Stimulated activated naive CD4-positive, alpha-beta T cell treated with Interleukin-2 at 50 U/mL for 16 hours (primary cell): ENCODE results near the gene TRMT11.
"Not testable (repeated sequence)": the region's sequence is repeated elsewhere in the genome, so short reads cannot be mapped to it uniquely, and the experiment has no call there.

Experiments used
- DNase-seq: peaks from one replicate; lab custom pipeline; 2025; lab: John Stamatoyannopoulos, UW

Gene TRMT11

DNA sequence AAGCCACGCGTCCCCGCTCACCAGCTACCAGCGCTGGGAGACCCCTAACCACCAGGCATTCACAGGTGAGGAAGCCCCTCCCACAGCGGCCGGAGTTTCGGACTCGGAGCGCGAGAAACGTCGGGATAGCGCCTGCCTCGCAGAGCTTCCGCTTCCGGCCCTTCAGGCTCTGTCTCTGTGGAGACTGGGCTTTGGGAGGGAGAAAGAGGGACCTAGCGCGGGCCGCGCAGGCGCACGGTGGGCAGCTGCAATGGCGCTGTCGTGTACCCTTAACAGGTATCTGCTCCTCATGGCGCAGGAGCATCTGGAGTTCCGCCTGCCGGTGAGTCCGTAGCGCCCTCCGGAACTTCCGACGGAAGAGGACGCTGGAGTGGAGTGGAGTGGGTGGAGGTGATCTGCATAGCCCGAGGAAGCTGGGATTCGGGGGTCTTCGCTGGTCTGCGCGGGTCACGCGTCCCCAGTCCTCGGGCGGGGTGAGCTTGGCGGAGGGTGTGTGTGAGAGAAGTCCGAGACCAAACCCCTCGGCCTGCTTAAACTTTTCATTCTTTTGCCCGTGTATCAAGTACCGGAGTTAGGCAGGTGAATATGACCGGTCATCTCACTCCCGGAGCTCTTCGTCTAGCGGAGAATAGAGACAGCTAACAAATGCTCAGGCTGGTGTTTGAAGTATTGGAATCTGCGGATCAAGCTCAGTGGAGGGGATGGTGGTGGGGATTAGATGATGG, at the start of gene TRMT11:
Gene TRMT11 (plus strand): TSS at position 240 of the 725 bp plus-strand sequence. CDS start 11 bp downstream, at position 251.
- peak; percentile 82 for DNase-seq

DNA sequence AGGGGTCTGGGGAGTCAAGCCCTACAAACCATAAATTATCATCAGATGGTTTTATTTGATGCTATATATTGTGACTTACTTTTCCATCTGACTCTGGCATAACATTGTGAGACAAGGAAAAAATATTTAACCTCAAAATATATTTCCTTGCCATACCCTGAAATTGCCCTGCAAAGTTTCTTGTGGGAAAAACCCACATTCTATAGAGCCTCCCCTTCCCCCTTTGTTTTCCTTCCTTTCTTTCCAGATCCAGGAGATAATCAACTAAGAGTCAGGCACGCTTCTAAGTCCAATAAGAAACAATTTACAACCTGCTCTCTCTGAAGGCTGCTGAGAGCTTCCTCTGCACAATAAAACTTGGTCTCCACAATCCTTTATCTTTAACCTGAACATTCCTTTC, 47.3 kb upstream of the TRMT11 start:
- DNase-seq, result no peak

DNA sequence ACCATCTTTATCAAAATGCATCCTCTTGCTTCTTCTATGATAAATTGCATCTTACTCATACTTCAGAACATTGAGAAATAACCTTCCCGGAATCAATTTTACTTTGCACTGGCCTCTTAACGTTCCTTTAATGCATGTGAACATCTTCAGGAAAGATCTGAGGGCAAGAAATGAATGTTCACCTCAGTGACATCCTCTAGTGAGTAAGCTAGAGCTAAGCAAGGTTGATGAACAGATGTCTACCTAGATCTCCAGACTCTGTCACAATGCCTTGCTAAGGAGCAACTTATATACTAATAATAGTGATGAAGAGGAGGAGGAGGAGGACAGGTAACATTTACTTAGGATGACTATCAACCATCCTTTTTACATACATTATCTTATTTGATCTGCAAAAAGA, 46.5 kb upstream of the TRMT11 start:
- no peak for DNase-seq

DNA sequence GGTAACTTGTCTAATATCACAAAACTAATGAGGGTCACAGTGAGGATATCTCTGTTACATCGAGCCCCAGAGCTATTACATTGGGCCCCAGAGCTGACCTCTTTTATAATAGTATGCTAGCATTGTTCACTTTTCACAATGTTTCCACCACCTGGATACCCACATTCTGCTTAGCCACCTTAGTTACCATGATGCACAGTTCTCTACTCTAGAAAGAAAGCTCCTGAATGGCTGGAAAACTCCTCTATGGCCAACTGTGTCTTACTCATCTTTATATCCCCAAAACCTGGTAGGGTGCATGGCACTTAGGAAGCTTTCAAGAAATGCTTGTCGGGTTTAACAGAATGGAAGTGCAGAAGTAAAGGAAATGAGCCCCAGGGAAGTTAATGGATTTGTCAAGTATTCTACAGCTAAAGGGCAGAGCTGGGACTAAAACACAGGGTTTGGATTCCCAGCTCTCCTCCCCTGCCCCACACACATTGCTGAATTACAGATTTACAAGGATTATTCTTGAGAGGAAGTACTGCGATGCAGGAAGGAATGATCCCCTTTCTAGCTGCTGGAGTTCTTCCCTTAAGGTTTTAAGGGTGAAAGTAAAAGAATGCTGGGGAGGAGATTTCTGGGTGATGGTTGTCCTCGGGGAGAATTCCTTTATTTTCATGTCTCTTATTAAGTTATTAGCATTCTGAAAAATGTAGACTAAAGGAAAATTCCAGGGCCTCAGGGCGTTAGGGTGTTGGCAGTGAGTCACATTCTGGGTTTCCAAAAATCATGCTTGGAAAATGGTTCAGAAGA, 45.9 kb upstream of the TRMT11 start:
- DNase-seq, result no peak

GRCh38 chr6:125942672-125943527, 43.4 kb upstream of the TRMT11 start:
- DNase-seq, result no peak

- no peak for DNase-seq
These were observed 42.6 kb upstream of the TRMT11 start for GRCh38 chr6:125943528-125944433.

GRCh38 chr6:125944434-125944816, 41.9 kb upstream of the TRMT11 start:
- DNase-seq, result no peak

DNA sequence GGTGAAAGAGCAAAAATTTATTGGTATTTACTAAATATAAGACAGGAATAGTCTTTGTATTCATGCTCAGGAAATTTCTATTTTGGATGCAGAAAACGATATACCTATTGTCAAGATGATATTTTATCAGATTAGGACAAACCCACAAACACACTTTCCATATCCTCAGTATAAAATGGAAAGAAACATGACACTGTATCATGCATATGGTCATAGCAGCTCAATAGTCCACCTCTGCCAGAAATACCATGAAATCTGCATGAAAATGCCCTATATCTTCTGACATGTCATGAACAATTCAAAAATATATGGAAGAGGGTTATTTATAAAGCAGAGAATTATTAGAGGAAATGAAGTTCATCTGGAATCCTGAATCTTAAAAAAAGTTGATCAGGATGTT, 41.4 kb upstream of the TRMT11 start:
- DNase-seq, result no peak

DNA sequence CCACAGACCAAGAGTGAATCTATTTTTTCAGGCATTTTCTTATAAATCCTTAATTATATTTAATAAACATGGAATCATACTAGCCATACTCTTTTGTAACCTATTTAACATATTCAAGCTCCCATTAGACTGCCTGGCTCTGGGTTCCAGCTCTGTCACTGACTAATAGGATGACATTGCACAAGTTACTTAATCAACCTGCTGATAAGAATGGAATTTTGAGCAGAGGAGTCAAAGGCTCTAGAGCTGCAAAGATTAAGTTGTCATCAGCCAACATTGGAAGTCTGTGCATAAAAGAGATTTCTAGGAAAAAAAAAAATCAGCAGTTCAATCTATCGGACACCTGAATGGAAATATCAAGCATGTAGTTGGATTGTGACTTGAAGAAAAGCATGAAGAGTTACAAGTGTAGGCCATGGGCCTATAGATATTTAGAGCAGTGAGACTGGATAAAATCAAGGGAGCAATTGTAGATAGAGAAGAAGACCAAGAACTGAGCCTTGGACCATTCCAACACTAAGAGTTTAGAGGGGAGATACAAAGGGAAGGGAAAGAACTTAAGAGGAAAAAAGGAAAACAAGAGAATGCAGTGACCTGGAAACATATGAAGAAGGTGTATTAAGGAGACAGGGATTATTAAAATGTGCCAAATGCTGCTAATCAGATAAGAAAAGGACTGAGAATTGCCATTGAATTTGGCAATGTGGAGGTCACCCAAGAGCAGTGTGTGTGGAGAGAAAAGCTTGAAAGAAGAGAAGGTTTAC, 40.8 kb upstream of the TRMT11 start:
- no peak for DNase-seq

DNA sequence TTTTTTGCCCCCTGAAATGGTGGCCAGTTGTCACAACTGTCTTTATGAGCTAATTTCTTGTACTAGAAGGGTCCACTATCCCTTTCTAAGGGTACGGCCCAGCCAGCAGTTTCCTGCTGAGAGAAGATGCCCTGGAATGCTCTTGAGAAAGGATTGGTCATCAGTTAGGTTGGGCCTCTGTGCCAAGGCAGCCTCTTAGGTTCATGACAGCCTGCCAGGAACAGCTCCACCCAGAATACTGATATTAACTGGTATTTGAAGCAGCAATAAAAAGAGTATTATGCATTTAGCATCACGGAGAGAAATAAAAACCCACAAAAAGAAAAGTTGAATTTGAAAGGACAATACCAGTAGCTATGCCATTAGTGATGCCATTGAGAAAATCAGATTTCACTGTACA, 38.7 kb upstream of the TRMT11 start:
- DNase-seq, result no peak

GRCh38 chr6:125948455-125948854, 37.9 kb upstream of the TRMT11 start:
- no peak for DNase-seq

GRCh38 chr6:125949069-125949468, 37.3 kb upstream of the TRMT11 start:
- no peak for DNase-seq

DNA sequence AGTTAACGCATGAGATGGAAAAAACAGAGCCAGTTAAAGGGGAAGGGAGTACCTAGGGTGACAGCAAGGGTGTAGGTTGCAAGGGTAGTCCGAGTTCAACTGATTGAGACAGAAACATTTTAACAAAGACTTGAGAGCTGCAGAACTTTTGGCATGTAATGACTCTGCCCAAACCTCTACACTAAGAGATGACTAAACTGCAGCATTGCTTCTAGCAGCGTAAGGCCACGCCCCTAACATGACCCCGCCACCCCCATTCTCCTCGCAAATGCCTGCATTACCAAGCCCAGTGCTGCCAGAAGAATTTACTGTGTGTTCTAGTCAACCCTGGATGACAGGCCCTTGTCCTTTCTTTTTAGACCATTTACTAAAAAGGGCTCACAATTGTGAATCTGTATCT, 36.0 kb upstream of the TRMT11 start:
- peak; percentile 19 for DNase-seq

DNA sequence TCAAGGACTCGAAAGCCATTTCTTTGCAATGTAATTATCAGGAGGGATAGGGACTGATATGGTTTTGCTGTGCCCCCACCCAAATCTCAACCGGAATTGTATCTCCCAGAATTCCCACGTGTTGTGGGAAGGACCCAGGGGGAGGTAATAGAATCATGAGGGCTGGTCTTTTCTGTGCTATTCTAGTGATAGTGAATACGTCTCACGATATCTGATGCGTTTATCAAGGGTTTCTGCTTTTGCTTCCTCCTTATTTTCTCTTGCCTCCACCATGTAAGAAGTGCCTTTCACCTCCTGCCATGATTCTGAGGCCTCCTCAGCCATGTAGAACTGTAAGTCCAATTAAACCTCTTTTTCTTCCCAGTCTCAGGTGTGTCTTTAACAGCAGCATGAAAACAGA, 35.6 kb upstream of the TRMT11 start:
- DNase-seq, result not testable (repeated sequence)

DNA sequence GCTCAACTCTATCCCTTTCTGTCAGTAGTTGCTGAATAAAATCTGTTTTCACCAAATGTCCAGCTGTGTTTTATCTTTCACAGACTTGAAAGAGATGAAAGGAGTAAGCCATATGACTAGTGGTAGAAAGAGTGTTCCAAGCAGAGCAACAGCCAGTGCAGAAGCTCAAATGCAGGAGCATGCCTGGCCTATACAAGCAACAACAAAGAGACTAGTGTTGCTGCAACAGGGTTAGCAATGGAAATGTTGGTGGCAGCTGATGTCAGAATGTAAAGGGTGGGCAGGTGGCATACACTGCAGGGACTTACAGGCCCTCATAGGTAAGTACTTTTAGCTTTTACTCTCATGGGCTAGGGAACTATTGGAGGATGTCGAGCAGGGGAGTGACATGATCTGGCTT, 35.0 kb upstream of the TRMT11 start:
- DNase-seq, result no peak

DNA sequence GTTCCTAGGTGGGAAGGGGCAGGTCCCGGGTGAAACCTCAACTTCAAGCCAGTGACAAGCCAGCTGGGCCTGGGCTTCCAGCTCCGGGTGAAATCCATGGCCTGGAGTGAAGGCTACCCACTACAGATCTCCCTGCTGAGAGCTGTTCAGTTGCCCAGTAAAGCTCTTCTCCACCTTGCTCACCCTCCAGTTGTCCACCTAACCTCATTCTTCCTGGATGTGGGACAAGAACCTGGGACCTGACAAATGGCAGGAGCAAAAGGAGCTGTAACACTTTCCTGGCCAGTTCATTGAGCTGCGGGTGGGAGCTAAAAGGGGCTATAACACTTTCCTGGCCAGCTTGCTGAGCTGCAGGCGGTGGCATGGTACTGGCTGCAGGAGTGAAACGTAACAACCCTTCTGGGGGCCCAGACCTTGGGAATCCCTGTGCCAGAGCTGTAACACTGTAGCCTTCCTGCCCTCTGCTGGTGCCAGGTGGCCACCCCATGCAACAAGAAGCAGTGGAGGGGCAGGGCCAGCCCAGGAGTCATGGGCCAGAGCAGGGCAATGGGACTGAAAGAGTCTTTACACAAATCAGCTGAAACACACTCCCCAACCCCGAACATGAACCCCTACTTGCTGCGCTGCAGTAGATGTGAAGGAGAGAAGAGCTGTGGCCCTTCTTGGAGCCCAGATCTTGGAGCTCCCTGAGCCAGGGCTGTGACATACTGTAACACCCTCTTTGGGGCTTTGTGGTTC, 33.4 kb upstream of the TRMT11 start:
- no peak for DNase-seq

GRCh38 chr6:125953502-125953875, 32.9 kb upstream of the TRMT11 start:
- DNase-seq, result no peak

DNA sequence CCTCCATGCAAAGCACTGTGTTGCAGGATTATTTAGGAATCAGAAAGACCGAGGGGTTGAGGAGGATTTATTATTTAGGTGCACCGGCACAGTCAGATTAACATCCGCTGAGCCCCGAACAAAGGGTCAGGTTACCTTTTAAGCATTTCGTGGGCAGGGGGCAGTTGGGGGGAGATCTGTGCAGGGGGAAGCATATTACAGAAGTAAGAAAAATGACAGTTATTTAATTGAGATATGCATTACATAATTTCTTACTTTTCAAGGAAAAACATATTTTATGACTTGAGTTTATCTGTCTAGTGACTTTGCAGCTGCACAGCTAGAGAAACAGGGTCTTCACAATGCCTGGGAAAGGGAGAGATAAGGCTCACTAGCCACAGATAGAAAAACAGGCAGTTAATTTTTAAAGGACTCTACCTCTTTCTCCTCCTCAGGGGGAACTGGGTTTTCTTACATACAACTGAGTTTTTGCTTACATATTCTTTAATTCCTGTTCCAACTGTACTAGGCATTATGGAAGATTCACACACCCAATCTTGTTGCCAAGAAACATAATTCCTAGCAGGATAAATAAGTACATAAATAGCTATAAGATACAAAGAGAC, 31.5 kb upstream of the TRMT11 start:
- no peak for DNase-seq

DNA sequence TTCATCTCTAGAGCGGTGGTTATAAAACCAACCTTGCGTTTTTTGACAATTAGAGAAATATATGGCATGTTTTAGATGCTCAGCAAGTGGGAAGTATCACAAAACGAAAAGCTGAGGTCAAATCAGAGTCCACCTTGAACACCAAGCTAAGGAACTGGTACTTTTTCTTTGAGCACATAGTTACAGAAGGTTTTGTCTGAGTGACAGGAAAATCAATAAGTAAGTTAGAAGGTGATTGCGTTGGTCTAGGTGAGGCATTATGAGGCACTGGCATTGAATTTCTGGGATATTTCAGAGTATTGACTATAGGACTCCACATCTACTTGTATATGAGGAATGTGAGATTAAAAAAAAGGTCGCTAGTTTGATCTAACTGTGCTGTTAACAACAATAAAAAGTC, 30.4 kb upstream of the TRMT11 start:
- DNase-seq, result no peak
